Parathyroid adenoma (tissue), 2 donors: ENCODE results near the gene MED8.

Experiments
- H2AFZ ChIP-seq: fragments of 300-600 bp; sonication (generic); one replicate; pipeline ENCODE4 v1.7.0; 2017; ENCODE audit warnings: antibody characterized with exemption, mild to moderate bottlenecking
- H3K27ac ChIP-seq: fragments of 300-600 bp; sonication (generic); one replicate; pipeline ENCODE4 v1.7.0; 2017
- H3K27me3 ChIP-seq: fragments of 300-600 bp; sonication (generic); one replicate; pipeline ENCODE4 v1.7.0; 2017; ENCODE audit warnings: low read length; ENCODE audit not compliant: control insufficient read depth, insufficient read depth
- H3K36me3 ChIP-seq: fragments of 300-600 bp; sonication (generic); one replicate; pipeline ENCODE4 v1.7.0; 2017; ENCODE audit warnings: low read length; ENCODE audit not compliant: control insufficient read depth, insufficient read depth
- H3K4me1 ChIP-seq: fragments of 300-600 bp; sonication (generic); one replicate; pipeline ENCODE4 v1.7.0; 2017; ENCODE audit warnings: control low read depth
- H3K4me2 ChIP-seq: fragments of 300-600 bp; sonication (generic); one replicate; pipeline ENCODE4 v1.7.0; 2017; ENCODE audit warnings: low read length
- H3K4me3 ChIP-seq: fragments of 300-600 bp; sonication (generic); one replicate; pipeline ENCODE4 v1.7.0; 2017; ENCODE audit warnings: low read depth, low read length
- H3K79me2 ChIP-seq: fragments of 300-600 bp; sonication (generic); one replicate; pipeline ENCODE4 v1.7.0; 2017; ENCODE audit warnings: control low read depth
- H3K9ac ChIP-seq: fragments of 300-600 bp; sonication (generic); one replicate; pipeline ENCODE4 v1.7.0; 2017; ENCODE audit warnings: mild to moderate bottlenecking
- H3K9me3 ChIP-seq: fragments of 300-600 bp; sonication (generic); one replicate; pipeline ENCODE4 v1.7.0; 2017; ENCODE audit warnings: low read length; ENCODE audit not compliant: control insufficient read depth
- CTCF ChIP-seq: fragments of 300-600 bp; sonication (generic); IDR thresholded peaks from one replicate; pipeline ENCODE4 v1.7.0; 2017; ENCODE audit warnings: antibody characterized with exemption, mild to moderate bottlenecking
- donor health status: primary hyperparathyroidism.

MED8 gene

GRCh38 chr1:43410571-43410970 lies 21.0 kb upstream of the MED8 start:
- no peak overlapping the region for H3K4me3 ChIP-seq
- H3K27ac ChIP-seq, result no peak overlapping the region
- H3K79me2 ChIP-seq, result no peaks in the 10 kb centered on the region
- no peak overlapping the region for H3K4me2 ChIP-seq
- H3K4me1 ChIP-seq, result no peaks in the 10 kb centered on the region
- no peak overlapping the region for H2AFZ ChIP-seq
- no peaks in the 10 kb centered on the region for H3K36me3 ChIP-seq
- H3K9ac ChIP-seq, result no peak overlapping the region
- H3K9me3 ChIP-seq, result no peaks in the 10 kb centered on the region
- no peaks in the 10 kb centered on the region for H3K27me3 ChIP-seq
- no peak for TF ChIP-seq CTCF

- no peak overlapping the region for H3K4me2 ChIP-seq
- H3K9me3 ChIP-seq, result no peaks in the 10 kb centered on the region
- no peak overlapping the region for H3K4me3 ChIP-seq
- H3K27ac ChIP-seq, result no peak overlapping the region
- TF ChIP-seq CTCF, result no peak
- peaks cover 10% of the 10 kb centered on the region for H3K4me1 ChIP-seq
- H3K9ac ChIP-seq, result no peak overlapping the region
- no peaks in the 10 kb centered on the region for H3K27me3 ChIP-seq
- H2AFZ ChIP-seq, result no peak overlapping the region
- peaks cover 5% of the 10 kb centered on the region for H3K79me2 ChIP-seq
- H3K36me3 ChIP-seq, result no peaks in the 10 kb centered on the region
Measured at GRCh38 chr1:43405876-43406234, 16.3 kb upstream of the MED8 start.

GRCh38 chr1:43405219-43405875 lies 15.7 kb upstream of the MED8 start:
- no peak overlapping the region for H3K9ac ChIP-seq
- no peak overlapping the region for H3K4me2 ChIP-seq
- no peaks in the 10 kb centered on the region for H3K36me3 ChIP-seq
- TF ChIP-seq CTCF, result no peak
- no peaks in the 10 kb centered on the region for H3K27me3 ChIP-seq
- no peaks in the 10 kb centered on the region for H3K9me3 ChIP-seq
- H3K4me1 ChIP-seq, result peaks cover 10% of the 10 kb centered on the region
- no peak overlapping the region for H2AFZ ChIP-seq
- H3K79me2 ChIP-seq, result peaks cover 10% of the 10 kb centered on the region
- no peak overlapping the region for H3K27ac ChIP-seq
- H3K4me3 ChIP-seq, result no peak overlapping the region

DNA sequence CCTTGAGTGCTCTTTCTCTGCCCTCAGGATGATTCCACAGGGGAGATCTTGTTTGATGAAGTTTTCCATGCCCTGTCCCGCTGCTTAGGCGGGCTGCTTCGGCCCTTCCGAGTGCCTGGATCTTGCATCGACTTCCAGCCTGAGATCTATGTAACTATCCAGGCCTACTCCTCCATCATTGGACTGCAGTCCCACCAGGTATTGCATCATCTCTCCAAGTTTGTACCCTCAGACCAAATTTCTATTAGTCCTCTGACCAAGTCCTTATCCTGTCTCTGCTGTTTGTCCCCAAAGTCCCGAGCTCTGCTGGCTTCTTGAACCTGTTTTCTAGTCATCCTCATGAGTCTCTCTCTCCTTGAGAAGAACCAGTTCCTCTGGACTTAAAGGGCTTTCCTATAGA lies 14.8 kb upstream of the MED8 start:
- no peak overlapping the region for H3K27ac ChIP-seq
- no peak overlapping the region for H3K4me2 ChIP-seq
- H3K27me3 ChIP-seq, result no peaks in the 10 kb centered on the region
- H3K9me3 ChIP-seq, result no peaks in the 10 kb centered on the region
- no peaks in the 10 kb centered on the region for H3K36me3 ChIP-seq
- no peak overlapping the region for H2AFZ ChIP-seq
- no peak for TF ChIP-seq CTCF
- no peak overlapping the region for H3K9ac ChIP-seq
- peaks cover 12% of the 10 kb centered on the region for H3K79me2 ChIP-seq
- H3K4me3 ChIP-seq, result no peak overlapping the region
- H3K4me1 ChIP-seq, result peaks cover 10% of the 10 kb centered on the region
